GM12878 (cell line): ENCODE measurements around the gene LRCH3. TPM values are rescaled to one million over a fixed set of nuclear protein-coding genes. Genes with fewer than 3 reads are reported as not detected.

Source experiments
- ATAC-seq: fragments of 200-7000 bp; cut with Tn5 transposase; 3 replicates; pipeline ENCODE4 v1.9.1; 2020; ENCODE audit warnings: mild to moderate bottlenecking, moderate library complexity
- BruUV-seq: library from RNA; stranded (reverse); fragments of 400-500 nt; replicated peaks from 2 replicates; lab custom pipeline; 2021; lab: Mats Ljungman, UMichigan
- CTCF ChIA-PET: fragments of 300-600 bp; sonication (Branson Sonifier 250); formaldehyde crosslinking; extraction: SDS; loops from one replicate; lab custom pipeline; 2021; ENCODE audit warnings: inconsistent platforms; lab: Yijun Ruan, JAX
- POLR2A ChIA-PET: fragments of 350-600 bp; formaldehyde crosslinking; extraction: SDS; loops from one replicate; lab custom pipeline; 2021; ENCODE audit warnings: inconsistent platforms; lab: Charles Lee
- RAD21 ChIA-PET: fragments of 300-600 bp; sonication (Branson Sonifier 250); formaldehyde crosslinking; loops from one replicate; lab custom pipeline; 2023; ENCODE audit warnings: antibody characterized with exemption; ENCODE audit not compliant: unreplicated experiment; lab: Charles Lee
- SMC1A ChIA-PET: fragments of 300-600 bp; sonication (Branson Sonifier 250); formaldehyde crosslinking; loops from one replicate; lab custom pipeline; 2023; ENCODE audit not compliant: unreplicated experiment, uncharacterized antibody; lab: Charles Lee
- DNase-seq: peaks from one replicate; pipeline ENCODE4 v3.0.0-alpha.2; 2011; ENCODE audit warnings: low read depth, low spot score
- FAIRE-seq: peaks from 3 replicates; lab custom pipeline; 2011; peaks lifted over from hg19 to GRCh38; lab: Jason Lieb, UNC
- H2AFZ ChIP-seq: 2 replicates; pipeline ENCODE4 v1.6.0; 2011; ENCODE audit warnings: low read depth, low read length, control low read depth; ENCODE audit not compliant: control insufficient read depth
- H3K27ac ChIP-seq: 2 replicates; pipeline ENCODE4 v1.5.1; 2011; ENCODE audit warnings: control low read depth; ENCODE audit not compliant: control insufficient read depth, insufficient read depth
- H3K27me3 ChIP-seq, 2 experiments: replicated peaks in 1 of 2; 2 replicates each; pipeline versions ENCODE4 v1.6.0 to v1.6.1; 2011; ENCODE audit warnings: low read length in 1 of 2; ENCODE audit not compliant: control insufficient read depth in 2 of 2, insufficient read depth in 2 of 2
- H3K36me3 ChIP-seq, 2 experiments: 2 replicates each; pipeline ENCODE4 v1.5.1; 2011; ENCODE audit warnings: low read length in 1 of 2; ENCODE audit not compliant: control insufficient read depth in 2 of 2, insufficient read depth in 2 of 2
- H3K4me1 ChIP-seq: 2 replicates; pipeline ENCODE4 v1.6.1; 2011; ENCODE audit warnings: mild to moderate bottlenecking, low read length, moderate library complexity, mixed read lengths; ENCODE audit not compliant: control insufficient read depth, insufficient read depth
- H3K4me2 ChIP-seq: 2 replicates; pipeline ENCODE4 v1.6.0; 2011; ENCODE audit warnings: control low read depth; ENCODE audit not compliant: control insufficient read depth, insufficient read depth
- H3K4me3 ChIP-seq: fragments of 200-600 bp; sonication (generic); 2 replicates; pipeline ENCODE4 v1.5.1; 2016
- H3K79me2 ChIP-seq: 2 replicates; pipeline ENCODE4 v1.6.0; 2011; ENCODE audit warnings: low read length; ENCODE audit not compliant: control insufficient read depth, insufficient read depth
- H3K9ac ChIP-seq: 2 replicates; pipeline ENCODE4 v1.8.0; 2011; ENCODE audit warnings: low read length, control low read depth, mixed read lengths; ENCODE audit not compliant: control insufficient read depth, insufficient read depth
- H3K9me3 ChIP-seq: replicated peaks from 3 replicates; pipeline ENCODE4 v1.5.1; 2011; ENCODE audit warnings: mild to moderate bottlenecking, low read length; ENCODE audit not compliant: control insufficient read depth, insufficient read depth
- H4K20me1 ChIP-seq: 2 replicates; pipeline ENCODE4 v1.6.0; 2011; ENCODE audit not compliant: control insufficient read depth, insufficient read depth
- FOS ChIP-seq: IDR thresholded peaks from 3 replicates; pipeline ENCODE4 v1.6.1; 2011; ENCODE audit warnings: borderline replicate concordance; ENCODE audit not compliant: insufficient read length; ENCODE audit errors: extremely low read depth
- MAX ChIP-seq: IDR thresholded peaks from 2 replicates; pipeline ENCODE4 v1.6.1; 2012; ENCODE audit warnings: low read depth, low read length, improper control_type of control experiment
- MTA3 ChIP-seq: IDR thresholded peaks from 2 replicates; pipeline ENCODE4 v1.6.1; 2012; ENCODE audit warnings: low read length, inconsistent platforms, borderline replicate concordance
- MYC ChIP-seq: IDR thresholded peaks from 2 replicates; pipeline ENCODE4 v1.6.1; 2011; ENCODE audit warnings: mild to moderate bottlenecking, low read length, moderate library complexity, inconsistent platforms; ENCODE audit not compliant: insufficient read depth, insufficient replicate concordance, insufficient read length, severe bottlenecking
- PAX5 ChIP-seq: IDR thresholded peaks from 2 replicates; pipeline ENCODE4 v1.6.1; 2011; ENCODE audit warnings: low read depth, low read length, borderline replicate concordance
- PRDM15 ChIP-seq: fragments of 450-650 bp; formaldehyde crosslinking; IDR thresholded peaks from 2 replicates; pipeline ENCODE4 v1.4.0; 2020; ENCODE audit warnings: mild to moderate bottlenecking, moderate library complexity
- SIN3A ChIP-seq: IDR thresholded peaks from 2 replicates; pipeline ENCODE4 v1.6.1; 2012; ENCODE audit warnings: low read depth, low read length, improper control_type of control experiment
- SIX5 ChIP-seq: IDR thresholded peaks from 2 replicates; pipeline ENCODE4 v1.6.1; 2011; ENCODE audit warnings: mild to moderate bottlenecking, low read depth, low read length, moderate library complexity; ENCODE audit not compliant: severe bottlenecking
- USF2 ChIP-seq: IDR thresholded peaks from 2 replicates; pipeline ENCODE4 v1.6.1; 2011; ENCODE audit warnings: low read depth, low read length, improper control_type of control experiment, borderline replicate concordance
- WGBS: methylation state at CpG from one replicate; pipeline ENCODE4 v1.1.6; 2016; ENCODE audit warnings: low lambda C conversion rate; ENCODE audit not compliant: insufficient replicate concordance, insufficient coverage; ENCODE audit errors: missing lambda C conversion rate; 5-methylcytosine and 5-hydroxymethylcytosine counted together
- in situ Hi-C: fragments of 300-500 bp; cut with MboI; formaldehyde crosslinking; loops from 9 replicates; pipeline ENCODE4 v1.14.3; 2018; ENCODE audit warnings: mixed read lengths
- intact Hi-C: fragments of 100-400 bp; cut with micrococcal nuclease; formaldehyde crosslinking; loops from one replicate; pipeline ENCODE4 v1.14.2; 2022; ENCODE audit not compliant: unreplicated experiment
- polyA plus RNA-seq, 11 experiments: library from polyadenylated mRNA; depleted of rRNA in 4 of 11; unstranded in 6 of 11; stranded (reverse) in 5 of 11; fragments of >200 nt; fragmentation: Nextera tagmentation in 4 of 11; fragmentation: Illumina TruSeq in 1 of 11; extraction: Ambion mirVana in 4 of 11; extraction: Trizol in 1 of 11; gene quantifications; 1 replicate in 1 of 11; 2 replicates in 10 of 11; pipeline versions ENCODE4 v1.2.1 to v1.2.3, GENCODE V29; 2011 to 2016; ENCODE audit warnings: inconsistent platforms in 2 of 11, missing spikeins in 2 of 11, low read depth in 1 of 11
- total RNA-seq, 4 experiments: library from RNA; depleted of rRNA in 3 of 4; stranded (reverse); fragments of >200 nt in 3 of 4; fragmentation: Illumina TruSeq in 1 of 4; extraction: Trizol in 1 of 4; gene quantifications; 2 replicates each; pipeline versions ENCODE4 v1.2.1 to v1.2.3, GENCODE V29; 2013 to 2021

LRCH3 gene
- total and polyA plus RNA-seq, 10 of the 15 experiments (the other 5 are each of a cell fraction or from before 2014, with no cell fraction given): 3.9 to 136 (median 40.6) TPM

GRCh38 chr3:197761784-197762183, 29.3 kb upstream of the LRCH3 start:
- no peak for TF ChIP-seq PAX5
- TF ChIP-seq FOS: no peak
- ATAC-seq: no peak
- intact Hi-C loops: no loop called here
- ChIA-PET SMC1A (no interaction called here), CTCF (no interaction called here), RAD21 (interaction anchor here (0.9 kb wide), 1 partner anchor 9 kb away, joined by 3 read pairs; no protein-coding TSS in a partner anchor), POLR2A (no interaction called here)
- Histone ChIP-seq H3K9ac (no peak overlapping the region), H3K36me3 (peaks cover 0 to 30% of the 10 kb centered on the region in 2 experiments), H3K79me2 (peaks cover 32% of the 10 kb centered on the region), H3K4me3 (no peak overlapping the region), H3K4me1 (no peaks in the 10 kb centered on the region), H3K27ac (no peak overlapping the region), H2AFZ (no peak overlapping the region), H3K27me3 (no peaks in the 10 kb centered on the region), H3K4me2 (no peak overlapping the region), H4K20me1 (no peaks in the 10 kb centered on the region), H3K9me3 (no peaks in the 10 kb centered on the region)
- no TSS peak for BruUV-seq
- FAIRE-seq: no peak
- no peak for DNase-seq
- in situ Hi-C loops: no loop called here

- Histone ChIP-seq H3K36me3 (peaks cover 26 to 30% of the 10 kb centered on the region in 2 experiments), H3K4me3 (no peak overlapping the region), H3K9ac (no peak overlapping the region), H3K9me3 (no peaks in the 10 kb centered on the region; the same call in 2 of the 3 replicates), H3K27me3 (no peaks in the 10 kb centered on the region), H3K4me2 (no peak overlapping the region), H3K79me2 (no peaks in the 10 kb centered on the region), H2AFZ (no peak overlapping the region), H3K4me1 (no peaks in the 10 kb centered on the region), H3K27ac (no peak overlapping the region), H4K20me1 (no peaks in the 10 kb centered on the region)
- POLR2A ChIA-PET: interaction anchor here (0.7 kb wide), 1 partner anchor 225 kb away, joined by 6 read pairs; no protein-coding TSS in a partner anchor
- CTCF ChIA-PET: interaction anchor here (2.8 kb wide), 1 partner anchor 9 kb away, joined by 6 read pairs; no protein-coding TSS in a partner anchor
- BruUV-seq: no TSS peak
- ATAC-seq (no peak), FAIRE-seq (no peak), DNase-seq (no peak)
- in situ Hi-C loops: no loop called here
- intact Hi-C loops: no loop called here
- RAD21 ChIA-PET: no interaction called here
- 89% methylated on average over 7 of the region's 7 CpGs for WGBS
- TF ChIP-seq SIX5 (no peak), PRDM15 (CRISPR knock-in tag) (no peak), MYC (no peak), MAX (no peak), USF2 (no peak), MTA3 (no peak), SIN3A (no peak)
- SMC1A ChIA-PET: interaction anchor here (0.7 to 1.1 kb wide), 2 partner anchors 18 to 22 kb away, joined by 3 read pairs; no protein-coding TSS in a partner anchor
Measured at GRCh38 chr3:197775317-197775716, 15.7 kb upstream of the LRCH3 start.
